ENCODE measurements around the gene NMT1.

DNA sequence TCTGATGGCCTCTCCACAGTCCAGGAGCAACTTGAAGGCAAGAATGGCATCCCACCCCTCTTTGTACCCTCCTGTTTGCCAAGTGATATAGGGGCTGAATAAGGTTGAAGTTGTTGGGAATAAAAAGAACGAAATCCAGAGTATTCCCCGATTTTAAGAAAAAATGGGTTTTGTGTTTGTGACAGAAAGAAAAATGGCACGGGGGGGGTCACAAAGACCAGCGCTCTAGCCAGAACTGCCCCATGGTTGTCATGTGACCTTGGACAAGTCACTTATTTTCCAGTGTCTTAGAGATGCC lies 85.4 kb downstream of the NMT1 start:
- no peak for TF ChIP-seq SUZ12 (IDR thresholded peaks at IDR 0.05; ENCODE audit: extremely low read depth, insufficient read depth, insufficient read length)
- no peak for TF ChIP-seq ZNF274 (IDR thresholded peaks at IDR 0.05; ENCODE audit: low read depth, low read length)
- no peak for TF ChIP-seq YY1 (IDR thresholded peaks at IDR 0.05; ENCODE audit: insufficient read depth, insufficient read length)

Data from NT2/D1 (cell line).